ENCODE results near the gene TNS3. TPM values are rescaled to one million over a fixed set of nuclear protein-coding genes. Genes with fewer than 3 reads are reported as not detected.

TNS3 gene
- total RNA-seq, 1 experiment from 2014 or later, result 38.2 TPM

DNA sequence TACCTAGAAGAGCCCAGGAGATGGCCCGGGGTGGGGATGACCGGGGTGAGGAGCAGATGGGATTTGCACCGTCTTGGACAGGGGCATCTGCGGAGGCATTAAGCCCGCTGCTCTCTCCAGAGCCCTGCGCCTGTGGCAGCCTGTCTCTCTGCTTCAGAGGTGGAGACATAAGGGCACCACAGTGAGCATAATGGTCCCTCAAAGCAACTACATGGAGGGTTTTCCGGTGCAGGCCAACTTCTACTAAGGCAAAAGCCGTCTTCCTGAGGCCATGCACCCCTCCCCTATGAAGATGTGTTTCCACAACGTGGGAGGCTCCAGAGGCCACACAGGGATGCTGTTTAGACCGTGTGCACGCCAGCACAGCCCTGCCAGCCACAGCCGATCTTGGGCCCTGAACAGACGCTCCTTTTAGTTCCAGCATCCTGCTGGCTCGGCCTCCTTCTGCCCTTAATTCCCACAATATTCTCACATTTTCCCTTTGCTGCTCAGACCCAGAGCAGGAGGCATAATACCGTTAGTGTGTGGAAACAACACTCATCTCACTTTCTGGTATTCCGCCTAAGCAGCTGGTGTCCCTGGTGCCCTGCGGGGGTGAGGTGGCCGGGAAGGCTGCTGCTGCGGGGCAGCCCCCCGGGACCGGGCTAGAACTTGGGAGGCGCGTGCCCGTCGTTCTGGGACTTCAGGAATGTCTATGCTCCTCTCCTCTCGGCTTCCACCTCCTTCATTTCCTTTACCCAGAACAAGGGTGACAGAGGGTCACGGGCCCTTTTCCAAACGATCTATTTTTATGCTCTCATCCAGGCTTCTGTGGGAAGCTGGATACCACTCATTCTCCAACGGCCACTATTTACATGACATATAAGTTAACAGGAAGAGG, 266.9 kb downstream of the TNS3 start:
- DNase-seq (ENCODE audit: low read depth), result no peak

- no peak for DNase-seq (ENCODE audit: low read depth)
Observed at GRCh38 chr7:47314248-47314647, 267.7 kb downstream of the TNS3 start.

GRCh38 chr7:47313564-47313963, 268.3 kb downstream of the TNS3 start:
- DNase-seq (ENCODE audit: low read depth), result no peak

DNA sequence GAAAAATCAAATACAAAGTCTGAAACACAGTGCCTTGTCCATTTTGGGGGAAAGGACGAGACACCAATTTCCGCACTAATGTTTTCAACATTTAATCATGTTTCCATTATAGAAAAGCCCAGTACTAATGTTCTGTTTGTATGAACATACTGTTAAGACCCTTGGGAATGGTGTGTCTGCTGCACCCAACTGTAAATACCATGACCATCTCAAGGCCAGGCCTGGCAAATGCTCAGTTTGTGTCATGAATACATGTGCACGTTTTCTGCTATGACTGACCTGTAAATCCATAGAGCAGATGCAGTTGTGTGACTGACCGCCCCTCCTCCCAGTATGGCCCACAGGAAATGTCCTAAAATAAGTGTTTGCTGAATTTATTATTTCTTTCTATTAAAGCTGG, 270.0 kb downstream of the TNS3 start:
- no peak for DNase-seq (ENCODE audit: low read depth)

DNA sequence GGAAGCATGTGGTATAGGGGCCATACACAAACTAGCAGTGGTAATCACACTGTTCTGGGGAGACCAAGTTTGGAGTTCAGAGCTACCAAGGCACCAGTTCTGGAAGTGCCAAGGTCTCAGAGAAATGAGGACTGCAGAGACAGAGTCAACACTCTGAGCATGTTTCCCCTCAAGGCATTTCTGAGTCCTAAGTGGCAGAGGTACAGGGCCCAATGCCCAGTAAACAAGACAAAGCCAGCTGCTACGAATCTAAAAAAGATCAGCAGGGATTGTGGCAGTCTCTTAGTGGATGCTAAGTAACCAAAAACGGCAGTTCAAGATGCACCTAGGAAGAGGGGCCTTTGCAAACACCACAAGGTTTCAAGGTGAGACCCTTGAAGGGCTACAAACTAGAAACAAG, 271.9 kb downstream of the TNS3 start:
- no peak for DNase-seq (ENCODE audit: low read depth)

DNA sequence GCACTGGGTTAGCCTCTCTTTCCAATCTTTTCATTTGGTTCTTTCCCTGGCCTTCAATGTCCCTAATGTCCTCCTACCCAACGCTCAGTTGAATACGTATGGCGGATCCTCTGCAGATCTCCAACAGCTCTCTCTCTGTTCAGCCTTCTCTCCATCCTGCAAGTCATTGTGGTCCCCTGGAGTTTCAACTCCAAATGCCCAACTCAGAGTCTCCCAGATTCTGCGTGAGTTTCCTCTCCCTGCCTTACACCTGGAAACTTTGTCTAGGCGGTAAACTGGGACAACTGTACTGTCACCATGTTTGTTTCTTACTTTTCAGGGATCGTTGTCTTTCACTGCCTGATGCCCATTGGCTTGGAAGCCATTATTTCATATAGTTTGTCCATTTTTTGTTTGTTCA, 273.1 kb downstream of the TNS3 start:
- DNase-seq (ENCODE audit: low read depth), result no peak

DNA sequence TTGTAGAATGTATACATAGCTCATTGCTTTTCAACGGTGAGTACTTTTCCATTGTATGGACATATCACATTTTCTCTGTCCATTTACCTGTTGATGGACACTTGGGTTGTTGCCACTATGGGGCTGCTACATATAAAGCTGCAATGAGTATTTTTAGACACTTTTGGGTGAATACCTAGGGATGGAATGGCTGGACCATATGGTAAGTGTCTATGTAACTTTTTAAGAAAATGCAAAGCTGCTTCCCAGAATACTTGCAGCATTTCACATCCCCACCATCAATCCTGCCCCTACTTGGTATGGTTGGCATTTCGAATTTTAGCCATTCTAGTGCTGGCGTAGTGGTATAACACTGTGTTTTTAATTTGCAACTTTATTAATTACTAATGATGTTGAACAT, 274.6 kb downstream of the TNS3 start:
- no peak for DNase-seq (ENCODE audit: low read depth)

DNA sequence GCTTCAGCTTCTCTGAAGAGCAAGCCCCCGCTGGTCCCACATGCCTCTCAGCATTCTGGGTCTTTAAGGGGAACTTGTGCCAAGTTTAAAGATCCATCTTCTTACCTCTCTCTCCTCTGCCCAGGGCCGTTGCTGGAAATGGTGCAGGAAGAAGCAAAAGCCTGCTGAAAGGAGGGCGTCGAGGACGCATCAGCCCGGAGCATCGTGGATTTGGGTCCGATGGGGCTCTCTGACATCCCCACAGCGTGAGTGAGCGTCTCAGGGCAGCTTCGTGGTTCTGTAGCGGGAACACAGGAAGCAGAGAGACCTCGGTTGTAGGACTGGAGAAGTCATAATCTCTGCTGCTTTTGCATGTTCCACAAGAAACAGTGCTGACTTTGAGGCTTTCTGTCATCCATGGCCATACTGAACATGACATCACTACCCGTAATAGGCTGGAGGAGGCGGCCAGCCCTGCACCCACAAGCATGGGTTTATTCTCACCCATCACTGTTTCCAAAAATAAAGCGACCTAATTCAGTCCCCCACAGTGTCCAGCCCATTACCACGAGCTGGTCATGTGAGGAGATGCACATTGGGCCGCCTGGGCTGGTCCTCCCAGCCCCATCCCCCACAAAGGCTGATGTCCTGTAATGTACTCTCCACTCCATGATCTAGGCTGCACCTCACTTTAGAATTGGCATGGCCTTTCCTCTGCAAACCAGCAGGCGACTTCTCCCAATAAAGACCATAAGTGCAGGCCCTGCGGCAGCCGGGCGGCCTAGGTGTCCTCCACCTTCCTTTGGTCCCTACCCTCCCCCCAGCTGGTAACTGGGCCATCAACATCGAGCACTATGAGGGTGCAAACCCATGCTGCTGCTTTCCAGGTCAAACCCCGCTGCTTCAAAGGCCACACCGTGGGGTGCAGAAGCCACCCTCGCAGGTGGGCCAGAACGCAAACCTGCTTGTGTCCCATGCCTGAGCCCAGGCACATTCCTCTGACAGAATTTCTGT, 276.9 kb downstream of the TNS3 start:
- no peak for DNase-seq (ENCODE audit: low read depth)

DNA sequence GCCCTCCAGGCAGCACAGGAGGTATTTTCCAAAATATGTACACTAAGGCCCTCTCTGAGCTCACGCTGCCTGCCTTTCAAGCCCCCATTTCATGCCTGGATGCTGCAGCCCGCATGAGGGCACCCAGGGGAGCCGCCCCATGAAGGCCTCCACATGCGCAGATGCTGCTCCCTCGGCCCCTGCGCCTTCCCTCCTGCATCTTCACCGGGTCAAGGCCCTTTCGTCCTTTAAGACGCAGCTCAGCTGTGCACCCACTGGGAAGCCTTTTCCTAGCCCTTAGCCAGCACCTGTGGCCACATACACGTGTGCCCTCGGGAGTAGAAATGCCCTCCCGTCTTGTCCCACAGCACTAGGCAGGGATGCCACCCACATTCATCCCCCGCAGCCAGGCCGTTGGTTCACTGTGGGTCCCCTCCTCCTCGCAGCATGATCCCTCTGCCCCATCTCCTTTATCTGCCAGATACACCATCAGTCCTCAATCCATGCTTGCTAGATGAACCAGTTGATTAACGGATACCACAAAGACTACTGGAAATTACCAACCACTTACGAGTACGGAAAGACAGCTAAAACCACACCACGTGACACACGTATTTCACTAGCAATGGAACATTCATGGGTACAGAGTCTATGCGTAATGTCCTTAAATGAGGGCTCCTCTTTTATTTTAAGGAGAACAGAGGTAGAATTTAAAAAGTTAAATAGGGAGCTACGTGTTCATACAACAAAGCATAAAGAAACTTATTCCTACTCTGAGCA, 278.0 kb downstream of the TNS3 start:
- no peak for DNase-seq (ENCODE audit: low read depth)

- DNase-seq (ENCODE audit: low read depth), result no peak
Observed at GRCh38 chr7:47303014-47303694, 278.8 kb downstream of the TNS3 start.

DNA sequence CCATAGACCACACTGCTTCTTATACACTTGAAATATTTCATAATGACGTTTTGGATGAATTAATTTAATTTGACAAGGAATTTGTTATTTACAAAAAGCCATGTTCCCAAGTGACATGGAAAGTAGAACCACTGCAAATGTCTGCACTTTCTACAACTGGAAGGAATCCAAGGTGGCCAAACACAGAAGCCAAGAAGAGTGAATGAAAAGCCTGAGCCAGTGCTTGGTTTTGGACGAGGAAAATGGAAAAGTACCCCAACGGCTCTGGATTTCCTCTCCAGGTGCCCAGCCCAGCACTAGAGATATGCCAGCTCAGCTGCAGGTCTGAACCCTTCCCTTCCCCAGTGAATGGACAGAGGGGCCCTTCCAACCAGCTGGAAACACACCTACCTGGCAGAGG, 279.4 kb downstream of the TNS3 start:
- no peak for DNase-seq (ENCODE audit: low read depth)

DNA sequence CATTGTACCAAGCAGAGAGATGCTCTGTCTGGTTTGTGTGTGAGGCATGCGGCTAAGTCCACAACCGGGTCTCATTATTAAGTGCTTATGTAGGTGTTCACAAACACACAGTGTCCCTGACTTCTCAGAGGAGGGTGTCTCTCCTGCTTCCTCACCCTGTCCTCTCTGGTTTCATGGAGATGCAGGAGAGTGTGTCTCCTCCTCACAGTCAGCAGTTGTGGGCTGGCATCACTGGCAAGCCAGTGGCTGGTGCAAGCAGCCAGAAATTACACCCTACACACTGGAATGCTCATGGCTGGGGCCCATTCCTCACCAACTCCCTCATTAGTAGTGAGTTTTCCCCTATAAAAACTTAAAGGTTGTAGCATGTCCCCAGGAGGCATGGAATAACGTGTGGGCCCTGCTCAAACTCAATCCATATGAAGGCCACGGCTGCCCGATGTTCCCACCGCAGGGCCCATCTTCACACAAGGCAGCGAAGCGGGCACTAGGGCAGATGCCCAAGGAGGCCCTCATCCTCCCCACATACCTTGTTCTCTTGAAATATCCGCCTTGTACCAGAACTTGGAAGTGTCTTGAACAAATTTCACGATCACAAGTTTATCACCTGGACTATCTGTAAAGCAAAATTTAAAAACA, 280.1 kb downstream of the TNS3 start:
- no peak for DNase-seq (ENCODE audit: low read depth)

GRCh38 chr7:47301105-47301477, 280.8 kb downstream of the TNS3 start:
- DNase-seq (ENCODE audit: low read depth), result no peak

- no peak for DNase-seq (ENCODE audit: low read depth)
Observed at GRCh38 chr7:47300472-47301104, 281.3 kb downstream of the TNS3 start.

DNA sequence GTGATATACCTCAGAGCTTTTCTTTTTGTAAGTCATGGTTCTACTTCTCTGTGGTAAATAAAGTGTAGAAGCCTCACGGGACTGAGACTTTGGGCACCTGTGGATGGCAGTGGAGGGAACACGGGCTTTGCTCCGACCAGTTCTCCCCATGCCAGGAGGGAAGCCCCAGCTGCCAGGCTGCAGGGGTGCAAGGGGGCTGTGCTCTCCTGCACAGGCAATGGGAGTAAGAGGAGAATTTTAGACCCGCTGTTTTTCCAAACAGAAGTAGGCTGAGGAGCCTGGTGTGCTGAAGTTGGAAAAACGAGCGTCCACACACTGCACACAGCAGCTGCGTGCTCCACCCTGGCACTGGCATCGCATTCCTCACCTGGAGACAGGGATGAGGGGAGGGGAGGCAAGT, 282.4 kb downstream of the TNS3 start:
- DNase-seq (ENCODE audit: low read depth), result no peak

DNA sequence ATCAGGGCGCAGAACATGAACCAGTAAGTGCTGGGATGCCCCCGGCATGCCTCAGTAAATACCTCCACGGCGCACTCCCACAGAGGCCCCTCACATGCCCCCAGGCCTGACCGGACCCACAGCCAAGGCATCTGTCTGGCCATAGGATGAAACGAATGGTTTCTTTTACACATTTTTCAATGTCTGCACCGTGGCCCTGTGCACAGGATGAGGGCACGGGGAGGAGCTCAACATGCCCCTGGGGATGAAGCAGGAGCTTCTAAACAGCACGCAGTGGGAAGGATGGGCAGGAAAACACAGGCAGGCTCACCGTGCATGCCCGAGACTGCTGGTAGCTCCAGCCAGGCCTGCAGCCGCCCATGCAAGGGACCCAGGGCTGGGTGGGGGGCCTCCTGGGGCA, 283.3 kb downstream of the TNS3 start:
- no peak for DNase-seq (ENCODE audit: low read depth)

GRCh38 chr7:47297120-47297519, 284.8 kb downstream of the TNS3 start:
- DNase-seq (ENCODE audit: low read depth), result no peak

DNA sequence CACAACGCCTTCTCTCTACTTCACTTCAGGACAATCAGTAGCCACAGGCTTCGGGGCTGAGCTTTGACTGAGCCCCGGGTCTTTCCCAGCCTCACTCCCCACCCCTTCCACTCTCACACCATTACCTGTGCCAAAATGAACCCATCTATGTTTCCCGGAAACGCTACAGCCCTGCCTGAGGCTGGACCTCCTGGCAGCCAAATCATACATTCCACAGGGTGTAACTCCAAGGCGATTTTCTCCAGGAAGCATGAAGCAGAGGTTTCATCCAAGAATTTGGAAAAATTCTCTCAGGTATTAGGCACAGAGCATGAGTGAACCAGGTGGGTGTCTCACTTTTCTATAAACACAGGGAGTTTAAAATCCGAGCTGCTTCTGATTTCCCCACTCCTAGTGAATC, 286.3 kb downstream of the TNS3 start:
- no peak for DNase-seq (ENCODE audit: low read depth)

DNA sequence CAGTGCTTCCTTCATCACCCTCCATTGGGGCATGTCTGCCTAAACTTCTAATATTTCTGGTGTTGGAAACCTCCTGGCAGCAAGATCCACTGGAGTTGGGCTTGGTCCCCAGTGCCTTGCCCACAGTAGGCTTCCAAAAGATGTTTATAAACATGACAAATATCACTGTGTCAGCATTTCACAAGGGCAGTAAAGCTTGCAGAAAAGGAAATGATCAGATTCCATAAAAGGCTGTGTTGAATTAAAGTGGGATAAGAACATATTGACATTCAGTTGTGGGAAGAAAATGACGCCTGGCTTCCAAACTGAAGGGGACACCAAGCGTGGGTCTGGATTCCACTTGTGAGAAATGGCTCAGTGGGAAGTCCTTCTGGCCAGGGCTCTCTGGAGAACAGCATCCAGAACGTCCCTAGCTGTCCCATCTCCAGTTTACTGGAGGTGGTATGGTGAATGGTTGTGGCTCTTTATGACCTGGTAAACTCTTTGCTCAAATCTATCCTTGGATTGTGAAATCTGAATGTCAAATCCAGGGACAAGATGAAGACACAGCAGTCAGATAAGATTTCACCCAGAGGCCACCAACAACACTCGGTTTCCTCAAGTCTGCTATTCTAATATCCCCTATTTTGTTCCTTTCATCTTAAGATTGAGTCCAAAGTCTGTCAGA, 287.2 kb downstream of the TNS3 start:
- no peak for DNase-seq (ENCODE audit: low read depth)
